OCI-LY3 (cell line): ENCODE measurements around the gene SYNGR2.

Source experiments
- H2AFZ ChIP-seq: fragments of 200-600, 300-600 bp; shearing (Covaris generic); 2 replicates; pipeline ENCODE4 v1.6.0; 2014; ENCODE audit warnings: antibody characterized with exemption, low read depth, low read length
- H3K27ac ChIP-seq: fragments of 200-600, 300-600 bp; sonication (generic); 2 replicates; pipeline ENCODE4 v1.5.1; 2014; ENCODE audit warnings: mild to moderate bottlenecking, low read length, moderate library complexity, mixed read lengths
- H3K27me3 ChIP-seq: fragments of 200-600, 300-600 bp; sonication (generic); 2 replicates; pipeline ENCODE4 v1.6.1; 2014; ENCODE audit warnings: low read depth, low read length, mixed read lengths
- H3K36me3 ChIP-seq: fragments of 200-600, 300-600 bp; sonication (generic); replicated peaks from 2 replicates; pipeline ENCODE3; 2014; ENCODE audit warnings: low read depth, low read length, mixed read lengths
- H3K4me1 ChIP-seq: fragments of 300-600, 200-600 bp; sonication (generic); 2 replicates; pipeline ENCODE4 v1.6.1; 2014; ENCODE audit warnings: low read length, mixed read lengths
- H3K4me2 ChIP-seq: fragments of 200-600, 300-600 bp; sonication (generic); 2 replicates; pipeline ENCODE4 v1.6.1; 2014; ENCODE audit warnings: low read length, mixed read lengths
- H3K4me3 ChIP-seq: fragments of 300-600, 200-600 bp; sonication (generic); 2 replicates; pipeline ENCODE4 v1.5.1; 2014; ENCODE audit warnings: antibody characterized with exemption, mild to moderate bottlenecking, low read length, moderate library complexity
- H3K79me2 ChIP-seq: fragments of 300-600, 200-600 bp; shearing (Covaris generic); 2 replicates; pipeline ENCODE4 v1.6.1; 2014; ENCODE audit warnings: mild to moderate bottlenecking, low read length, mixed read lengths
- H3K9ac ChIP-seq: fragments of 300-600, 200-600 bp; shearing (Covaris generic); 2 replicates; pipeline ENCODE4 v1.6.0; 2014; ENCODE audit warnings: mild to moderate bottlenecking, low read length, moderate library complexity
- H3K9me3 ChIP-seq: fragments of 200-600, 300-600 bp; shearing (Covaris generic); 2 replicates; pipeline ENCODE4 v1.6.1; 2014; ENCODE audit warnings: low read length, mixed read lengths; ENCODE audit not compliant: insufficient read depth
- H4K20me1 ChIP-seq: fragments of 200-600, 300-600 bp; sonication (generic); 2 replicates; pipeline ENCODE4 v1.6.1; 2016; ENCODE audit warnings: low read length, mixed read lengths; ENCODE audit not compliant: insufficient read depth
- EZH2phosphoT487 ChIP-seq: fragments of 200-600 bp; shearing (Covaris generic); IDR thresholded peaks from 2 replicates; pipeline ENCODE4 v1.6.1; 2018; ENCODE audit warnings: antibody characterized with exemption, mixed run types, low read depth
- TF ChIP-seq, protein P1 (sequence below): fragments of 200-600, 300-600 bp; sonication (generic); IDR thresholded peaks from 2 replicates; pipeline ENCODE4 v1.5.1; 2014; ENCODE audit warnings: antibody characterized with exemption, low read length, low read depth

The SYNGR2 gene

DNA sequence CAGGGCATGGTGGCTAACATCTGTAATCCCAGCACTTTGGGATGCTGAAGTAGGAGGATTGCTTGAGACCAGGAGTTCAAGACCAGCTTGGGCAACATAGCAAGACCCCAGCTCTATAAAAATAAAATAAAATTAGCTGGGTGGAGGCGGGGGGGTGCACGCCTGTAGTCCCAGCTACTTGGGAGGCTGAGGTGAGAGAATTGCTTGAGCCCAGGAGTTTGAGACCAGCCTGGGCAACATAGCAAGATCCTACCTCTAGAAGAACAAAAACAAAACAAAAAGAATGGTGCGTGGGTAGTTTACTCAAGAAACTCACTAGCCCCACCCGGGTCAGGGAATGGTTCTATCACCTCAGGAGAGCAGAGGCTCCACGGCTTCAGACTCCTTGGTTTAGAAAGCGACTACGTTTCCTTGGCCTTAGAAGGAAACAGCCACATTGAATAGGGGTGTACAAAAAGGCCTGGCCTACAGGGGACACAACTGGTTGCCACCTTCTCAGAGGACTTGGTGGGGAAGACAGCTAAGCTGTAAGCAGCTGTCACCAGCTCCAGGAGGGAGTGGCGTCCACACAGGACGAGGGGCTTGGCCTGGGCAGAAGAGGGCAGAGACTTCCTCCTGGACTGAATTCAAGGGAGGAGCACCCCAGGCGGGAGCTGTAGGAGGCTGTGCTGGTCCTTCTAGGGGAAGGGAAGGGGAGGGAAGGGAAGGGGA lies 17.8 kb downstream of the SYNGR2 start:
- Histone ChIP-seq H4K20me1 (peaks cover 6% of the 10 kb centered on the region; the same call in 1 of the 2 replicates), H3K4me2 (peak overlapping the region; percentile 79), H3K36me3 (peaks cover 40% of the 10 kb centered on the region), H3K79me2 (peaks cover 54% of the 10 kb centered on the region), H2AFZ (no peak overlapping the region), H3K4me1 (peaks cover 16% of the 10 kb centered on the region), H3K9ac (peak overlapping the region; percentile 90), H3K9me3 (no peaks in the 10 kb centered on the region), H3K27ac (no peak overlapping the region), H3K27me3 (no peaks in the 10 kb centered on the region), H3K4me3 (peak overlapping the region; percentile 97)
- no peak for TF ChIP-seq EZH2phosphoT487
- TF ChIP-seq, protein P1, sequence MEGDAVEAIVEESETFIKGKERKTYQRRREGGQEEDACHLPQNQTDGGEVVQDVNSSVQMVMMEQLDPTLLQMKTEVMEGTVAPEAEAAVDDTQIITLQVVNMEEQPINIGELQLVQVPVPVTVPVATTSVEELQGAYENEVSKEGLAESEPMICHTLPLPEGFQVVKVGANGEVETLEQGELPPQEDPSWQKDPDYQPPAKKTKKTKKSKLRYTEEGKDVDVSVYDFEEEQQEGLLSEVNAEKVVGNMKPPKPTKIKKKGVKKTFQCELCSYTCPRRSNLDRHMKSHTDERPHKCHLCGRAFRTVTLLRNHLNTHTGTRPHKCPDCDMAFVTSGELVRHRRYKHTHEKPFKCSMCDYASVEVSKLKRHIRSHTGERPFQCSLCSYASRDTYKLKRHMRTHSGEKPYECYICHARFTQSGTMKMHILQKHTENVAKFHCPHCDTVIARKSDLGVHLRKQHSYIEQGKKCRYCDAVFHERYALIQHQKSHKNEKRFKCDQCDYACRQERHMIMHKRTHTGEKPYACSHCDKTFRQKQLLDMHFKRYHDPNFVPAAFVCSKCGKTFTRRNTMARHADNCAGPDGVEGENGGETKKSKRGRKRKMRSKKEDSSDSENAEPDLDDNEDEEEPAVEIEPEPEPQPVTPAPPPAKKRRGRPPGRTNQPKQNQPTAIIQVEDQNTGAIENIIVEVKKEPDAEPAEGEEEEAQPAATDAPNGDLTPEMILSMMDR, result no peak

DNA sequence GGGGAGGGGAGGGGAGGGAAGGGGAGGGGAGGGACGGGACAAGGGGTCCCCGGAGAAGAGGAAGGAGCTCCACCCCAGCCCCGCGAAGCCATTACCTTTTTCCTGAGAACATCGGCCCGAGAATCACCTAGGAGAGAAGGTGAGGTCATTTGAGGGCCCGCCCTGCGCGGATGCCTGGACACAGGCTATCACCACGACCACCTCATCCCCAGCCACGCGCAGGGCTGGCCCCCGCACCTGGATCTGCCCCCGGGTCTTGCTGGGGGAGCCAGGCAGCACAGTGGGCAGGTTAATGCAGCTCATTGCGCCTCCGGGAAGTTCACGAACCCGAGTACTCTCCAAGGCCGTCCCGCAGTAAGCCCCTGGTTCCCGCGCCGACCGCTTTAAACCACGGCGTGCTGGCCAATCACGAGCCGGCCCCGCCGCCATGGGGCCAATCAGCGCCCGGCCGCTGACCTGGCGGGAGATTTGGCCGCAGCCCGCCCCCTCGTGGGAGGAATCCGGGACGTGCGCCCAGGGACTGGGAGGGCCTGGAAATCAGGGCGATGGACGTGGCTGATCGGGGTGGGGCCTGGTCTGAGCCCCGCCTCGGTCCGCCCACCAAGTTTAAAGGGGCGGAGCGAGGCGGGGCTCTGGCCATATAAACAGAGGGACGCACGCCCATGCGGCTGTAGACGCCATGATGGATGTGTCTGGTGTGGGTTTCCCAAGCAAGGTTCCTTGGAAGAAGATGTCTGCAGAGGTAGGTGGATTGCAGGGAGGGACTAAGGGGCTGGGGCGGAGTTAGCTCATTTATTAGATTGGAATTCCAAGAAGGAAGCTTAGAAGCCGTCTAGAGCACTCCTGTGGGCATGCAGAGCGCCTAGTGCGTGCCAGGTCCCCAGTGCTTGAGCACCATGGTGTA lies 18.6 kb downstream of the SYNGR2 start, which contains the start of the genes AFMID and TK1:
TSS of gene AFMID (plus strand) at position 671 of the 904 bp plus-strand sequence. CDS start at position 680, 9 bp downstream.
TSS of gene TK1 (minus strand) at position 361 of the 904 bp plus-strand sequence. CDS start at position 303, 58 bp downstream.
- no peak for TF ChIP-seq EZH2phosphoT487
- TF ChIP-seq, protein P1, result peak; percentile 45
- peaks cover 57% of the 10 kb centered on the region for H3K79me2 ChIP-seq
- H3K9ac ChIP-seq, result peak within 1 kb of the TSS; percentile 90
- no peaks in the 10 kb centered on the region for H3K27me3 ChIP-seq
- peak within 1 kb of the TSS; percentile 97 for H3K4me3 ChIP-seq
- H4K20me1 ChIP-seq, result peaks cover 6% of the 10 kb centered on the region; the same call in 1 of the 2 replicates
- H3K27ac ChIP-seq, result 0 out of 2 replicates have a peak within 1 kb of the TSS, but pooled peaks have one; percentile 16
- H3K4me1 ChIP-seq, result peaks cover 16% of the 10 kb centered on the region
- 0 out of 2 replicates have a peak within 1 kb of the TSS, but pooled peaks have one; percentile 51 for H2AFZ ChIP-seq
- peak within 1 kb of the TSS; percentile 86 for H3K4me2 ChIP-seq
- peaks cover 35% of the 10 kb centered on the region for H3K36me3 ChIP-seq
- H3K9me3 ChIP-seq, result no peaks in the 10 kb centered on the region

DNA sequence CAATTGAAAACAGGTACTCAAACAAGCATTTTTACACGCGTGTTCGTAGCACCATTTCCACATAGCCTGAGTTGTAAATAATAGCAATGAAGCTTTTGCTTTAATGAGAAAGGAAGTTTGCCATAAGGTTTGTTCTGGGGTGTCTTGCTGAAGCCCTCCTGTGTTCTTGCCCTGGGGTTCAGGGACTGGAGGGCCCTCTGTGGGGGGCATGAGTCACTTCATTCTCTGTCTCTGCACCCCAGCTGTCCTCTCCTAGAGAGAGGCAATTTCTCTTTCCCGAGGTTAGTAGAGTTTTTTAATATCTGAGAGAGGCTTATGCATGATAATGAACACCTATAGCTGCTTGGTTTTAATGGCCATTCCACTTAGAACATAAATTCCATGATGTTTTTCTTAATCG lies 28.3 kb downstream of the SYNGR2 start:
- H2AFZ ChIP-seq, result no peak overlapping the region
- H3K27me3 ChIP-seq, result no peaks in the 10 kb centered on the region
- no peak overlapping the region for H3K9ac ChIP-seq
- TF ChIP-seq, protein P1, result no peak
- TF ChIP-seq EZH2phosphoT487, result no peak
- no peak overlapping the region for H3K27ac ChIP-seq
- H3K4me3 ChIP-seq, result no peak overlapping the region
- no peaks in the 10 kb centered on the region for H3K9me3 ChIP-seq
- H3K4me2 ChIP-seq, result no peak overlapping the region
- peaks cover 36% of the 10 kb centered on the region for H3K79me2 ChIP-seq
- peaks cover 38% of the 10 kb centered on the region for H3K36me3 ChIP-seq
- H3K4me1 ChIP-seq, result peaks cover 5% of the 10 kb centered on the region
- 0 out of 2 replicates have a peak, but pooled peaks cover 3% of the 10 kb centered on the region for H4K20me1 ChIP-seq
